H9 (cell line): Measurements from ENCODE around the gene TARBP1. TPM values are rescaled to one million over a fixed set of nuclear protein-coding genes. Genes with fewer than 3 reads are reported as not detected.

ENCODE experiments used
- DNase-seq: peaks from one replicate; pipeline ENCODE4 v3.0.0-alpha.2; 2017
- H2AFZ ChIP-seq: one replicate; pipeline ENCODE4 v1.6.1; 2013; ENCODE audit warnings: mild to moderate bottlenecking, low read length, control low read depth, moderate library complexity
- H2AK5ac ChIP-seq: 2 replicates; pipeline ENCODE4 v1.6.1; 2013; ENCODE audit warnings: low read length, control low read depth, mixed read lengths; ENCODE audit not compliant: insufficient read length
- H2BK120ac ChIP-seq: one replicate; pipeline ENCODE4 v1.6.1; 2013; ENCODE audit warnings: low read depth, mild to moderate bottlenecking, low read length, control low read depth, inconsistent platforms; ENCODE audit not compliant: poor library complexity, severe bottlenecking
- H2BK12ac ChIP-seq: 2 replicates; pipeline ENCODE4 v1.6.1; 2013; ENCODE audit warnings: low read length, control low read depth, mixed read lengths, low read depth; ENCODE audit not compliant: insufficient read length
- H2BK15ac ChIP-seq: 2 replicates; pipeline ENCODE4 v1.6.1; 2013; ENCODE audit warnings: low read depth, low read length, control low read depth
- H2BK20ac ChIP-seq: one replicate; pipeline ENCODE4 v1.6.1; 2013; ENCODE audit warnings: low read depth, mild to moderate bottlenecking, low read length, control low read depth, inconsistent platforms; ENCODE audit not compliant: poor library complexity, severe bottlenecking
- H2BK5ac ChIP-seq: 2 replicates; pipeline ENCODE4 v1.6.1; 2013; ENCODE audit warnings: low read length, control low read depth, mixed read lengths; ENCODE audit not compliant: insufficient read length
- H3K14ac ChIP-seq: 2 replicates; pipeline ENCODE4 v1.6.1; 2013; ENCODE audit warnings: low read length, control low read depth; ENCODE audit not compliant: insufficient read depth
- H3K18ac ChIP-seq: 2 replicates; pipeline ENCODE4 v1.6.1; 2013; ENCODE audit warnings: low read depth, mild to moderate bottlenecking, mixed read lengths, low read length, control low read depth; ENCODE audit not compliant: insufficient read length
- H3K23ac ChIP-seq: 2 replicates; pipeline ENCODE4 v1.6.1; 2013; ENCODE audit warnings: low read length, control low read depth, mixed read lengths, low read depth; ENCODE audit not compliant: insufficient read length
- H3K23me2 ChIP-seq: 2 replicates; pipeline ENCODE4 v1.6.1; 2013; ENCODE audit warnings: low read depth, mild to moderate bottlenecking, mixed read lengths, low read length, control low read depth; ENCODE audit not compliant: insufficient read length, poor library complexity, severe bottlenecking
- H3K27ac ChIP-seq: 2 replicates; pipeline ENCODE4 v1.5.1; 2013; ENCODE audit warnings: low read length, control low read depth, mixed read lengths, low read depth; ENCODE audit not compliant: insufficient read length
- H3K27me3 ChIP-seq: 2 replicates; pipeline ENCODE4 v1.6.1; 2013; ENCODE audit warnings: low read length, control low read depth, inconsistent platforms; ENCODE audit not compliant: insufficient read depth
- H3K4ac ChIP-seq: 2 replicates; pipeline ENCODE4 v1.6.1; 2013; ENCODE audit warnings: low read depth, mild to moderate bottlenecking, control low read depth, inconsistent platforms, low read length, moderate library complexity
- H3K4me1 ChIP-seq: 2 replicates; pipeline ENCODE4 v1.6.1; 2013; ENCODE audit warnings: low read length, control low read depth, inconsistent platforms; ENCODE audit not compliant: insufficient read depth
- H3K4me2 ChIP-seq: 2 replicates; pipeline ENCODE4 v1.6.1; 2013; ENCODE audit warnings: low read length, control low read depth, mixed read lengths; ENCODE audit not compliant: insufficient read length, insufficient read depth
- H3K56ac ChIP-seq: 2 replicates; pipeline ENCODE4 v1.6.1; 2013; ENCODE audit warnings: low read depth, mild to moderate bottlenecking, mixed read lengths, low read length, control low read depth; ENCODE audit not compliant: insufficient read length
- H3K79me1 ChIP-seq: 2 replicates; pipeline ENCODE4 v1.6.1; 2013; ENCODE audit warnings: low read depth, mild to moderate bottlenecking, moderate library complexity, low read length, control low read depth, inconsistent platforms; ENCODE audit not compliant: insufficient read depth, poor library complexity, severe bottlenecking
- H3K79me2 ChIP-seq: 2 replicates; pipeline ENCODE4 v1.6.1; 2013; ENCODE audit warnings: low read length, control low read depth, inconsistent platforms; ENCODE audit not compliant: insufficient read depth
- H3K9ac ChIP-seq: 2 replicates; pipeline ENCODE4 v1.6.1; 2013; ENCODE audit warnings: low read length, control low read depth, mixed read lengths; ENCODE audit not compliant: insufficient read length; ENCODE audit errors: extremely low read depth
- H3K9me3 ChIP-seq: one replicate; pipeline ENCODE4 v1.6.1; 2013; ENCODE audit warnings: low read depth, low read length, inconsistent platforms; ENCODE audit not compliant: control insufficient read depth
- H3T11ph ChIP-seq: one replicate; pipeline ENCODE4 v1.6.1; 2013; ENCODE audit warnings: mild to moderate bottlenecking, low read length, control low read depth, inconsistent platforms
- H4K20me1 ChIP-seq: one replicate; pipeline ENCODE4 v1.6.1; 2013; ENCODE audit not compliant: control insufficient read depth, insufficient read length, insufficient read depth
- H4K5ac ChIP-seq: 2 replicates; pipeline ENCODE4 v1.6.1; 2013; ENCODE audit warnings: low read depth, mild to moderate bottlenecking, mixed read lengths, low read length, control low read depth; ENCODE audit not compliant: insufficient read length
- H4K8ac ChIP-seq: replicated peaks from 2 replicates; pipeline ENCODE4 v1.6.1; 2013; ENCODE audit warnings: low read length, control low read depth, mixed read lengths, low read depth; ENCODE audit not compliant: insufficient read length
- H4K91ac ChIP-seq: 2 replicates; pipeline ENCODE4 v1.6.1; 2013; ENCODE audit warnings: low read depth, mild to moderate bottlenecking, moderate library complexity, mixed read lengths, low read length, control low read depth; ENCODE audit not compliant: insufficient read length
- H3K27ac Mint-ChIP-seq, 3 experiments: 2 replicates in 2 of 3; 3 replicates in 1 of 3; pipeline ENCODE4 v1.8.0; 2020 to 2021; ENCODE audit warnings: mixed read lengths in 3 of 3, mild to moderate bottlenecking in 1 of 3, moderate library complexity in 1 of 3
- H3K27me3 Mint-ChIP-seq: 2 replicates; pipeline ENCODE4 v1.8.0; 2021; ENCODE audit warnings: low read depth, mild to moderate bottlenecking, moderate library complexity, mixed read lengths
- H3K36me3 Mint-ChIP-seq, 3 experiments: 2 replicates in 2 of 3; 3 replicates in 1 of 3; pipeline ENCODE4 v1.8.0; 2020 to 2021; ENCODE audit warnings: low read depth in 3 of 3, mixed read lengths in 3 of 3; ENCODE audit not compliant: insufficient read depth in 1 of 3
- H3K4me1 Mint-ChIP-seq, 2 experiments: 2 replicates each; pipeline ENCODE4 v1.8.0; 2020; ENCODE audit warnings: mixed read lengths in 2 of 2
- H3K4me3 Mint-ChIP-seq, 2 experiments: 2 replicates in 1 of 2; 3 replicates in 1 of 2; pipeline ENCODE4 v1.8.0; 2020 to 2021; ENCODE audit warnings: mild to moderate bottlenecking in 2 of 2, mixed read lengths in 2 of 2, moderate library complexity in 1 of 2
- H3K9me3 Mint-ChIP-seq, 2 experiments: 2 replicates in 1 of 2; 3 replicates in 1 of 2; pipeline ENCODE4 v1.8.0; 2020; ENCODE audit warnings: mild to moderate bottlenecking in 2 of 2, mixed read lengths in 2 of 2, moderate library complexity in 1 of 2
- WGBS: extraction: QIAGEN DNeasy Blood & Tissue Kit; methylation state at CpG from one replicate; pipeline ENCODE4 v1.1.7; 2013; ENCODE audit warnings: missing lambda C conversion rate, low lambda C conversion rate, mixed read lengths; ENCODE audit not compliant: insufficient read length; ENCODE audit errors: extremely low coverage; 5-methylcytosine and 5-hydroxymethylcytosine counted together
- total RNA-seq: library from RNA; stranded (reverse); gene quantifications from 2 replicates; pipeline ENCODE4 v1.2.1, GENCODE V29; 2021
- TF ChIP-seq, protein P1 (sequence below): fragments of 200-600 bp; sonication (generic); conservative IDR thresholded peaks from 3 replicates; pipeline ENCODE4 v1.8.0; 2021; ENCODE audit warnings: antibody characterized with exemption, mild to moderate bottlenecking

Gene TARBP1
- total RNA-seq, 1 experiment from 2014 or later = 20.2 TPM

DNA sequence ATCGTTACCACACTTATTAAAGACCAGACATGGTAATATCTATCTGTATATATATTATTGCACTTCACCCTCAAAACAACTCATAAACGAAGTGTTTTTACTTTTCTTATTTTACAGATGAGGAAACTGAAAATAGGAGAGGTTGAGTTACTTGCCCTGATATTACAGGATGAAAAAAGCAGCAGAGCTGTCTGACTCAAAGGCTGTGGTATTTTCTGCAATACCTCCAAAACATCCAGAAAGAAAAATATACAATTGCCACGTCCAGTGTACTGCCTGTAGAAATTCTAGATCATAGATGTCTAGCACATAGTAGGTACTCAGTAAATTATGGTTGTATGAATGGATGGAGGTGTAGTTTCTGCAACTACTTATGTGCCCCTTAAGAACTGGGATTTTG, 5.2 kb upstream of the TARBP1 start:
- Mint-ChIP-seq H3K9me3 (no peaks in the 10 kb centered on the region), H3K4me3 (no peak overlapping the region), H3K27me3 (peaks cover 84% of the 10 kb centered on the region), H3K36me3 (no peaks in the 10 kb centered on the region), H3K4me1 (peaks cover 17 to 23% of the 10 kb centered on the region in 2 experiments), H3K27ac (no peak overlapping the region)
- peaks cover 9% of the 10 kb centered on the region; the same call in 1 of the 2 replicates for H3K27me3 ChIP-seq
- no peak overlapping the region for H3T11ph ChIP-seq
- no peak overlapping the region for H3K9ac ChIP-seq
- H3K79me1 ChIP-seq = no peaks in the 10 kb centered on the region
- H4K8ac ChIP-seq = no peak overlapping the region
- no peak overlapping the region for H3K4me2 ChIP-seq
- H3K79me2 ChIP-seq = no peaks in the 10 kb centered on the region
- no peak overlapping the region for H3K18ac ChIP-seq
- no peak overlapping the region for H3K27ac ChIP-seq
- no peak overlapping the region for H3K23ac ChIP-seq
- H2AFZ ChIP-seq = no peak overlapping the region
- no peak overlapping the region for H4K91ac ChIP-seq
- H2BK120ac ChIP-seq = no peak overlapping the region
- H3K9me3 ChIP-seq = no peaks in the 10 kb centered on the region
- H4K5ac ChIP-seq = no peak overlapping the region
- no peak overlapping the region for H2BK5ac ChIP-seq
- no peak for DNase-seq
- H3K4ac ChIP-seq = no peak overlapping the region
- no peak overlapping the region for H2BK12ac ChIP-seq
- no CpG with 5 or more reads among the region's 3 CpGs for WGBS
- peaks cover 2% of the 10 kb centered on the region for H3K4me1 ChIP-seq
- H2BK15ac ChIP-seq = no peak overlapping the region
- no peaks in the 10 kb centered on the region for H4K20me1 ChIP-seq
- H3K14ac ChIP-seq = no peak overlapping the region
- H3K23me2 ChIP-seq = no peaks in the 10 kb centered on the region
- H3K56ac ChIP-seq = no peak overlapping the region
- TF ChIP-seq, protein P1, sequence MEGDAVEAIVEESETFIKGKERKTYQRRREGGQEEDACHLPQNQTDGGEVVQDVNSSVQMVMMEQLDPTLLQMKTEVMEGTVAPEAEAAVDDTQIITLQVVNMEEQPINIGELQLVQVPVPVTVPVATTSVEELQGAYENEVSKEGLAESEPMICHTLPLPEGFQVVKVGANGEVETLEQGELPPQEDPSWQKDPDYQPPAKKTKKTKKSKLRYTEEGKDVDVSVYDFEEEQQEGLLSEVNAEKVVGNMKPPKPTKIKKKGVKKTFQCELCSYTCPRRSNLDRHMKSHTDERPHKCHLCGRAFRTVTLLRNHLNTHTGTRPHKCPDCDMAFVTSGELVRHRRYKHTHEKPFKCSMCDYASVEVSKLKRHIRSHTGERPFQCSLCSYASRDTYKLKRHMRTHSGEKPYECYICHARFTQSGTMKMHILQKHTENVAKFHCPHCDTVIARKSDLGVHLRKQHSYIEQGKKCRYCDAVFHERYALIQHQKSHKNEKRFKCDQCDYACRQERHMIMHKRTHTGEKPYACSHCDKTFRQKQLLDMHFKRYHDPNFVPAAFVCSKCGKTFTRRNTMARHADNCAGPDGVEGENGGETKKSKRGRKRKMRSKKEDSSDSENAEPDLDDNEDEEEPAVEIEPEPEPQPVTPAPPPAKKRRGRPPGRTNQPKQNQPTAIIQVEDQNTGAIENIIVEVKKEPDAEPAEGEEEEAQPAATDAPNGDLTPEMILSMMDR = no peak
- no peak overlapping the region for H2BK20ac ChIP-seq
- no peak overlapping the region for H2AK5ac ChIP-seq
